Retinal pigment epithelial cell (primary cell): ENCODE measurements around the gene TRIM42.

Experiments used
- DNase-seq: peaks from one replicate; pipeline ENCODE4 v3.0.0-alpha.2; 2010; ENCODE audit warnings: low read depth
- H3K4me3 ChIP-seq: 2 replicates; pipeline ENCODE4 v1.5.1; 2011; ENCODE audit warnings: mild to moderate bottlenecking, low read length, control low read depth, moderate library complexity
- TF ChIP-seq, protein P1 (sequence below): conservative IDR thresholded peaks from 2 replicates; pipeline ENCODE4 v1.5.1; 2011; ENCODE audit warnings: low read depth, low read length, control low read depth, inconsistent platforms

The TRIM42 gene

DNA sequence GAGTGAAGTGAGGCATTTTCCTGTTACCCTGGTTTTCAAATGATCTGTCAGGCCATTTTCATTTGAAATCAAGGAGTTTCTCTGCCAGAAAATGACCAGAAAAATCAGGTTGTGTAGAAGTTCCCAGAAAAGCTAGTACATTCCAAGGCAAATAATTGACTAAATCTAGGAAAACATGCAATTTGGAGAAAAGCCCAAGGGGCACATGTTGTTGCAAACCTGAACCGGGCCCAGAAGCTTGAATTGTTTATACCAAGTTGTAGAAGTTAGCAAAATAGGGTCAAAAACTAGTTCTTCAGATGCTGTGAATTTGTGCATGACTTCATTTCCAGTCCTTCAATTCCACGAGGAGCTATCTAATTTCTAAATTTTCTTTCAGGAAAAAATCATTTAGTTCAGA, 31.0 kb downstream of the TRIM42 start:
- TF ChIP-seq, protein P1, sequence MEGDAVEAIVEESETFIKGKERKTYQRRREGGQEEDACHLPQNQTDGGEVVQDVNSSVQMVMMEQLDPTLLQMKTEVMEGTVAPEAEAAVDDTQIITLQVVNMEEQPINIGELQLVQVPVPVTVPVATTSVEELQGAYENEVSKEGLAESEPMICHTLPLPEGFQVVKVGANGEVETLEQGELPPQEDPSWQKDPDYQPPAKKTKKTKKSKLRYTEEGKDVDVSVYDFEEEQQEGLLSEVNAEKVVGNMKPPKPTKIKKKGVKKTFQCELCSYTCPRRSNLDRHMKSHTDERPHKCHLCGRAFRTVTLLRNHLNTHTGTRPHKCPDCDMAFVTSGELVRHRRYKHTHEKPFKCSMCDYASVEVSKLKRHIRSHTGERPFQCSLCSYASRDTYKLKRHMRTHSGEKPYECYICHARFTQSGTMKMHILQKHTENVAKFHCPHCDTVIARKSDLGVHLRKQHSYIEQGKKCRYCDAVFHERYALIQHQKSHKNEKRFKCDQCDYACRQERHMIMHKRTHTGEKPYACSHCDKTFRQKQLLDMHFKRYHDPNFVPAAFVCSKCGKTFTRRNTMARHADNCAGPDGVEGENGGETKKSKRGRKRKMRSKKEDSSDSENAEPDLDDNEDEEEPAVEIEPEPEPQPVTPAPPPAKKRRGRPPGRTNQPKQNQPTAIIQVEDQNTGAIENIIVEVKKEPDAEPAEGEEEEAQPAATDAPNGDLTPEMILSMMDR: no peak
- no peak overlapping the region for H3K4me3 ChIP-seq
- DNase-seq: peak; percentile 12

DNA sequence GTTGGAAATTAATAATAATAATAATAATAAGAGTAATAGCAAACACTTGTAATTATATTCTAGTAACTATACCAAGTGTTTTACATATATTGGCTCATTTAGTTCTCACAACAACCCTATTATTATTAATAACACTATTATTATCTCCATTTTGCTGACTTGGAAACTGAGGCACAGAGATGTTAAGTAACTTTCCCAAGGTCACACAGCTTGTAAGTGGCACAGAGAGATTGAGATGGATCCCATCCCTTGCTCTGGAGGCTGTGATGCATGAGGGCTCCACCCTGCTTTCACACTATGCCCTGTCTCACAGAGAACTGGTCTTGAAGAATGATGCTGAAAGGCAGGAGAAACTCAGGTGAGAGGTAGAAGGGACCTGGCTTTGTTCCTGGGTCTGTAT, 31.9 kb downstream of the TRIM42 start:
- no peak for DNase-seq

DNA sequence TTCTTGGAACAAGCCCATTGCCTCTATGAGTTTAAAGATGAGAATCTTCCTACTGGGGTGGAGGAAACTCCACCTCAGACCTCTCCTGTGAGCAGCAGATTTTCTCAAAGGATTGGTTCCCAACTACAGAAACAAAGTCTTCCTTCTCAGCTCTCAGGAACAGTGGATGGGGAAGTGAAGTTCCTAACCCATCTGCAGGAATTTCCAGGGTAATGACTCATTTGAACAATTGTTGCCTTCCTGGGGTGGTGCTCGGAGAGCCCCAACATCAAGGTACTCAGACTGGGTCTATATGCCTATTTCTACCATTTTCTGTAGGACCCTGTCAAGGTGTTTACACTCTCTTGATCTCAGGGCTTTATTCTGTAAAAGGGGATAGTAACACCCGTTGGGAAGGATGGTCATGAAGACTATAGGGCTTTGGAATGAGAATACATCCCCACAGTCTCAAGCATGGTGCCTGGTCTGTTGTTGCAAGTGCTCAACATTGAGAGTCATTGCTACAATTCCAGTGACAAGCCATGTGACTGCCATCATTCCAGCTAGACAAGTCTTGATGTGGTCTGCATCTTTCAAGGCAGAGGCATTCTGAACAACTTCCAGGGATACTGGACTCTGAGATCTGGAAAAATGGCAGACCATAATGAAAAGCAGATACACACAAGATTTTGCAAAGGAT, 33.0 kb downstream of the TRIM42 start:
- TF ChIP-seq, protein P1: no peak
- H3K4me3 ChIP-seq: no peak overlapping the region
- DNase-seq: no peak

More for the DNA sequence above, 31.9 kb downstream of the TRIM42 start:
- TF ChIP-seq, protein P1: no peak
- no peak overlapping the region for H3K4me3 ChIP-seq

DNA sequence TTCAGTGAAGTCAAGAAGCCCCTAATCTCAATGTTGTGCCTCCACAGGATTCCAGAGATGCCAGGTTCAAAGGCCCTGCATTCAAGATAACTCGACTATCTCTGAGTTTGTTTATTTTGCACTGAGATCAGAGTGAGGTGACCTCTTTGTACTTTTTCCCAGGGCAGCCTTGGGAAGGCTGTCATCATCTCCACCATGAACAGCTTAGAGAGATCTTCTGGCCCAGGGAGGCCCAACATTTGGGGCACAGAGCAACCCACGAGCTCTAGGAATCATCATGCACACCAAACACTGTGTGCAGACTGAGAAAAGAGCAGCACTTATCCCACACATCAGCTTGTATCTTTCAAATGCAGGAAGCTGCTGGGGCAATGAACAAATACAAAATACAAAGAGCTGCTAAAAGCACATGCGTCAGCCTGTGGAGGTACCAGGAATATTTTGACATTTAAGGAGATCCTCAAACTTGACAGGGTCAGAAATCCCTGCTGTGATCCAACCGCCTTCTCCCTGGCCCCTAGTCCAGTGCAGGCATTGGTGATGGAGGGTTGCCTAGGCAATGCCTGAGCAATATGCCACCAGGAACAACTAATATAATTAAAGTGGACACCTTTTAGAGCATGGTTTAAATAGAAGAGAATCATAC, 33.6 kb downstream of the TRIM42 start:
- TF ChIP-seq, protein P1: no peak
- no peak overlapping the region for H3K4me3 ChIP-seq
- DNase-seq: no peak

DNA sequence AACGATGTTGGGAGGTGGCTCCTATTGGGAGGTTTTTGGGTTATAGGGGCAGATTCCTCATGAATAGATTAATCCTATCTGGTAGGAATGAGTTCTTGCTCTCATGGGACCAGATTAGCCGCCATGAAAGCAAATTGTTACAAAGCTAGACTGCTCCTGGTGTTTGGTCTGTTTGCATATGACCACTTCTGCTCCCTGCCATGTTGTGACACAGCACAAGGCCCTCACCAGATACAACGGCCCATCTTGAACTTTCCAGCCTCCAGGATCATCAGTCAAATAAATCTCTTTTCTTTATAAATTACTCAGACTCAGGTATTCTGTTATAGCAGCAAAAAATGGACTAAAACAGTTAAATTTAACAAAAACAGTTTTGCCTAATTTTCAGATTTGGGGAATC, 34.4 kb downstream of the TRIM42 start:
- H3K4me3 ChIP-seq: no peak overlapping the region
- TF ChIP-seq, protein P1: no peak
- DNase-seq: no peak

DNA sequence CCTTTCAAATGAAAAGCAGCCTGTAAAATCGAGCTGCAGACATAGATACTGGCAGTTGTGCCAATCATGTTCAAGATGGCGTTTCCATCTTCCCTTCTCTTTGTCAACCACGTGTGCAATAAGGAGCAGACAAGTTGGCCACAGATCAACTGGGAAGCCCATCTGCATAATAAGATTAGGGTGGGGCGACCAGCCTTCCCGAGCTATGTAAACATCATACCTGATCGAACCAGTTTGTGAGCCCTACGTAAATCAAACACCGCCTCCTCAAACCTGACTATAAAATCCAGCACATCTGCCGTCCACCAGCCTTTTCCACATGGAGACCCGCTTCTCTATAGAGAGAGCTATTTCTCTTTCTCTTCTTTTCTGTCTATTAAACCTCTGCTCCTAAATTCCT, 37.2 kb downstream of the TRIM42 start:
- TF ChIP-seq, protein P1: no peak
- H3K4me3 ChIP-seq: no peak overlapping the region
- no peak for DNase-seq

DNA sequence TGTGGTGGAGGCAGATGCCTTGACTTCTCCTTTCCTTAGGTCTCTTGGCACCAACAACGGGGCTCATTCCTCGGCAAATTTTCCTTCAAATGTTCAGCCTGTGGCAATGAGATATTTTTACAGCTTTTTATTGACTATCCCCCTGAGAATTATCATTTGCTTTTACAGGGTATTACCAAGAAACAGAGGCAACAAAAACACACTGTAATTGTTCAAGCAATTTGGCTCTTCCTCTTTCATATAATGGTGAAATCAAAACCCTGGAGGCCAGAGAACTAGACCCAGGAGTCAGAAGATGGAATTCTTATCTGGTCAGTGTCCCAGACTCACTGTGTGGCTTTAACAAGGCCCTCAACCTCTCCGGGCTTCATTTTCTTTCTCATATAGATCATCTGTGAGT, 40.1 kb downstream of the TRIM42 start:
- no peak for DNase-seq
- no peak overlapping the region for H3K4me3 ChIP-seq
- TF ChIP-seq, protein P1: no peak
